ENCODE results near the gene ATP4B.

The ATP4B gene

GRCh38 chr13:113670541-113670940 lies 12.5 kb upstream of the ATP4B start:
- TF ChIP-seq CTCF (IDR thresholded peaks at IDR 0.05; ENCODE audit: insufficient read depth, low read length): no peak
- TF ChIP-seq SPI1 (IDR thresholded peaks at IDR 0.05; ENCODE audit: borderline replicate concordance, low read depth): no peak
- no peak for TF ChIP-seq GABPA (IDR thresholded peaks at IDR 0.05; ENCODE audit: low read depth)
- TF ChIP-seq REST (IDR thresholded peaks at IDR 0.05; ENCODE audit: insufficient replicate concordance, low read depth): no peak
- TF ChIP-seq POLR2AphosphoS5 (IDR thresholded peaks at IDR 0.05; ENCODE audit: low read depth): no peak
- H3K4me3 ChIP-seq (replicated peaks; ENCODE audit: insufficient read depth, low read length): no peak overlapping the region
- H3K27ac ChIP-seq (replicated peaks): no peak overlapping the region
- no peak for DNase-seq (ENCODE audit: low read depth in 1 of 2, low spot score in 1 of 2)
- H3K27me3 ChIP-seq (ENCODE audit: insufficient read depth, poor library complexity, severe bottlenecking): no peaks in the 10 kb centered on the region

GRCh38 chr13:113669755-113670341 lies 11.8 kb upstream of the ATP4B start:
- Histone ChIP-seq H3K4me3 (replicated peaks; ENCODE audit: insufficient read depth, low read length) (no peak overlapping the region), H3K27ac (replicated peaks) (no peak overlapping the region), H3K27me3 (ENCODE audit: insufficient read depth, poor library complexity, severe bottlenecking) (no peaks in the 10 kb centered on the region)
- TF ChIP-seq CTCF (IDR thresholded peaks at IDR 0.05; ENCODE audit: insufficient read depth, low read length) (no peak), GABPA (IDR thresholded peaks at IDR 0.05; ENCODE audit: low read depth) (no peak), REST (IDR thresholded peaks at IDR 0.05; ENCODE audit: insufficient replicate concordance, low read depth) (no peak), POLR2AphosphoS5 (IDR thresholded peaks at IDR 0.05; ENCODE audit: low read depth) (no peak), SPI1 (IDR thresholded peaks at IDR 0.05; ENCODE audit: borderline replicate concordance, low read depth) (no peak)
- no peak for DNase-seq (ENCODE audit: low read depth in 1 of 2, low spot score in 1 of 2)

GRCh38 chr13:113669231-113669754 lies 11.3 kb upstream of the ATP4B start:
- TF ChIP-seq SPI1 (IDR thresholded peaks at IDR 0.05; ENCODE audit: borderline replicate concordance, low read depth): no peak
- Histone ChIP-seq H3K4me3 (replicated peaks; ENCODE audit: insufficient read depth, low read length) (no peak overlapping the region), H3K27ac (replicated peaks) (no peak overlapping the region), H3K27me3 (ENCODE audit: insufficient read depth, poor library complexity, severe bottlenecking) (no peaks in the 10 kb centered on the region)
- no peak for DNase-seq (ENCODE audit: low read depth in 1 of 2, low spot score in 1 of 2)

- no peak for TF ChIP-seq REST (IDR thresholded peaks at IDR 0.05; ENCODE audit: insufficient replicate concordance, low read depth)
- TF ChIP-seq GABPA (IDR thresholded peaks at IDR 0.05; ENCODE audit: low read depth): no peak
- TF ChIP-seq SPI1 (IDR thresholded peaks at IDR 0.05; ENCODE audit: borderline replicate concordance, low read depth): no peak
- TF ChIP-seq POLR2AphosphoS5 (IDR thresholded peaks at IDR 0.05; ENCODE audit: low read depth): no peak
- TF ChIP-seq CTCF (IDR thresholded peaks at IDR 0.05; ENCODE audit: insufficient read depth, low read length): no peak
- no peak for DNase-seq (ENCODE audit: low read depth in 1 of 2, low spot score in 1 of 2)
- Histone ChIP-seq H3K4me3 (replicated peaks; ENCODE audit: insufficient read depth, low read length) (no peak overlapping the region), H3K27ac (replicated peaks) (no peak overlapping the region), H3K27me3 (ENCODE audit: insufficient read depth, poor library complexity, severe bottlenecking) (no peaks in the 10 kb centered on the region)
These were observed 10.5 kb upstream of the ATP4B start for GRCh38 chr13:113668491-113668971.

Data from HL-60 (cell line).